IMR-90 (cell line): ENCODE data around the gene ZFHX3. TPM values are rescaled to one million over a fixed set of nuclear protein-coding genes. Genes with fewer than 3 reads are reported as not detected.

Experiments used
- ATAC-seq: fragments of 200-7000 bp; cut with Tn5 transposase; 2 replicates; pipeline ENCODE4 v1.9.1; 2020; ENCODE audit warnings: low read depth, mild to moderate bottlenecking, moderate library complexity
- BruUV-seq: library from RNA; stranded (reverse); fragments of 400-500 nt; replicated peaks from 2 replicates; lab custom pipeline; 2021; lab: Mats Ljungman, UMichigan
- CTCF ChIA-PET: fragments of 300-600 bp; formaldehyde crosslinking; extraction: SDS; loops from one replicate; lab custom pipeline; 2021; ENCODE audit warnings: antibody characterized with exemption; lab: Yijun Ruan, JAX
- POLR2A ChIA-PET: fragments of 300-600 bp; sonication (Branson Sonifier 250); formaldehyde crosslinking; loops from one replicate; lab custom pipeline; 2022; ENCODE audit warnings: antibody characterized with exemption; ENCODE audit not compliant: unreplicated experiment; lab: Charles Lee
- DNase-seq: peaks from one replicate; pipeline ENCODE4 v3.0.0; 2013
- H2AFZ ChIP-seq: replicated peaks from 2 replicates; pipeline ENCODE3; 2013; ENCODE audit warnings: low read length, mild to moderate bottlenecking; ENCODE audit not compliant: poor library complexity
- H2AK5ac ChIP-seq: 2 replicates; pipeline ENCODE4 v1.6.1; 2013; ENCODE audit warnings: low read depth, low read length, inconsistent platforms
- H2AK9ac ChIP-seq: replicated peaks from 2 replicates; pipeline ENCODE3; 2013; ENCODE audit warnings: mild to moderate bottlenecking, low read depth, low read length, moderate library complexity; ENCODE audit not compliant: poor library complexity
- H2BK120ac ChIP-seq: 2 replicates; pipeline ENCODE4 v1.6.1; 2013; ENCODE audit warnings: low read depth, low read length, inconsistent platforms
- H2BK15ac ChIP-seq: 3 replicates; pipeline ENCODE4 v1.6.1; 2013; ENCODE audit warnings: low read depth, low read length, inconsistent platforms
- H2BK20ac ChIP-seq: 2 replicates; pipeline ENCODE4 v1.6.1; 2013; ENCODE audit warnings: low read depth, mild to moderate bottlenecking, inconsistent platforms, low read length, moderate library complexity
- H2BK5ac ChIP-seq: 2 replicates; pipeline ENCODE4 v1.6.1; 2013; ENCODE audit warnings: mild to moderate bottlenecking, low read depth, low read length, inconsistent platforms; ENCODE audit not compliant: poor library complexity, severe bottlenecking
- H3K14ac ChIP-seq: replicated peaks from 2 replicates; pipeline ENCODE4 v1.6.1; 2013; ENCODE audit warnings: low read depth, low read length, inconsistent platforms
- H3K18ac ChIP-seq: 2 replicates; pipeline ENCODE4 v1.6.1; 2013; ENCODE audit warnings: low read depth, low read length, control low read depth
- H3K23ac ChIP-seq: 2 replicates; pipeline ENCODE4 v1.6.1; 2013; ENCODE audit warnings: low read depth, low read length, inconsistent platforms
- H3K27ac ChIP-seq: 2 replicates; pipeline ENCODE4 v1.5.1; 2013; ENCODE audit warnings: mild to moderate bottlenecking, control low read depth, low read length; ENCODE audit not compliant: insufficient read depth
- H3K27me3 ChIP-seq: 2 replicates; pipeline ENCODE4 v1.6.1; 2013; ENCODE audit warnings: low read length; ENCODE audit not compliant: control insufficient read depth, insufficient read depth
- H3K36me3 ChIP-seq: 2 replicates; pipeline ENCODE4 v1.6.1; 2013; ENCODE audit warnings: low read length, mixed read lengths; ENCODE audit not compliant: control insufficient read depth, insufficient read depth
- H3K4ac ChIP-seq: 2 replicates; pipeline ENCODE4 v1.6.1; 2013; ENCODE audit warnings: low read depth, low read length, inconsistent platforms
- H3K4me1 ChIP-seq: 2 replicates; pipeline ENCODE4 v1.6.1; 2013; ENCODE audit warnings: low read length, mixed read lengths; ENCODE audit not compliant: control insufficient read depth, insufficient read depth
- H3K4me2 ChIP-seq: 2 replicates; pipeline ENCODE4 v1.6.1; 2013; ENCODE audit warnings: low read depth, mild to moderate bottlenecking, control low read depth, low read length, moderate library complexity
- H3K4me3 ChIP-seq: 2 replicates; pipeline ENCODE4 v1.5.1; 2013; ENCODE audit warnings: low read depth, mild to moderate bottlenecking, control low read depth, low read length, moderate library complexity; ENCODE audit not compliant: insufficient read depth
- H3K56ac ChIP-seq: 2 replicates; pipeline ENCODE4 v1.6.1; 2013; ENCODE audit warnings: low read length, inconsistent platforms; ENCODE audit not compliant: insufficient read depth; ENCODE audit errors: extremely low read depth
- H3K79me1 ChIP-seq, 2 experiments: 2 replicates each; pipeline ENCODE4 v1.6.1; 2013; ENCODE audit warnings: low read length in 2 of 2, inconsistent platforms in 1 of 2, low read depth in 1 of 2
- H3K9ac ChIP-seq: 2 replicates; pipeline ENCODE4 v1.6.1; 2013; ENCODE audit warnings: low read depth, low read length, control low read depth
- H3K9me1 ChIP-seq: 2 replicates; pipeline ENCODE4 v1.6.1; 2013; ENCODE audit warnings: low read length, inconsistent platforms; ENCODE audit not compliant: insufficient read depth
- H3K9me3 ChIP-seq: 2 replicates; pipeline ENCODE4 v1.6.1; 2013; ENCODE audit warnings: low read length; ENCODE audit not compliant: control insufficient read depth, insufficient read depth
- H4K20me1 ChIP-seq: 2 replicates; pipeline ENCODE4 v1.6.1; 2013; ENCODE audit warnings: low read length, inconsistent platforms; ENCODE audit not compliant: insufficient read depth
- H4K5ac ChIP-seq: 2 replicates; pipeline ENCODE4 v1.6.1; 2013; ENCODE audit warnings: mild to moderate bottlenecking, low read depth, low read length, control low read depth
- H4K8ac ChIP-seq, 2 experiments: 2 replicates each; pipeline ENCODE4 v1.6.1; 2013; ENCODE audit warnings: low read depth in 2 of 2, low read length in 2 of 2, control low read depth in 1 of 2, inconsistent platforms in 1 of 2
- H4K91ac ChIP-seq: 2 replicates; pipeline ENCODE4 v1.6.1; 2013; ENCODE audit warnings: low read depth, low read length, inconsistent platforms; ENCODE audit not compliant: insufficient read depth
- BHLHE40 ChIP-seq: fragments of 150-350 bp; IDR thresholded peaks from 2 replicates; pipeline ENCODE4 v1.6.1; 2016; ENCODE audit warnings: mild to moderate bottlenecking, low read depth, low read length
- CEBPB ChIP-seq: IDR thresholded peaks from 2 replicates; pipeline ENCODE4 v1.6.1; 2012; ENCODE audit warnings: low read depth, low read length, improper control_type of control experiment
- CHD1 ChIP-seq: IDR thresholded peaks from 2 replicates; pipeline ENCODE4 v1.6.1; 2012; ENCODE audit warnings: low read depth, low read length, improper control_type of control experiment
- CTCF ChIP-seq: conservative IDR thresholded peaks from 2 replicates; pipeline ENCODE4 v1.5.1; 2012; ENCODE audit warnings: mild to moderate bottlenecking, low read depth, low read length, improper control_type of control experiment
- FOS ChIP-seq: fragments of 150-350 bp; IDR thresholded peaks from 2 replicates; pipeline ENCODE4 v1.6.1; 2016; ENCODE audit warnings: low read depth, low read length
- MAFK ChIP-seq: IDR thresholded peaks from 2 replicates; pipeline ENCODE4 v1.6.1; 2012; ENCODE audit warnings: low read depth, low read length, improper control_type of control experiment
- MAZ ChIP-seq: IDR thresholded peaks from 2 replicates; pipeline ENCODE4 v1.6.1; 2012; ENCODE audit warnings: low read depth, mild to moderate bottlenecking, low read length, improper control_type of control experiment, moderate library complexity, borderline replicate concordance
- MXI1 ChIP-seq: IDR thresholded peaks from 2 replicates; pipeline ENCODE4 v1.6.1; 2012; ENCODE audit warnings: low read depth, mild to moderate bottlenecking, low read length, moderate library complexity, borderline replicate concordance
- NFE2L2 ChIP-seq: fragments of 150-350 bp; IDR thresholded peaks from 2 replicates; pipeline ENCODE4 v1.6.1; 2016; ENCODE audit warnings: low read depth, mild to moderate bottlenecking, low read length
- POLR2A ChIP-seq: IDR thresholded peaks from 2 replicates; pipeline ENCODE4 v1.6.1; 2012; ENCODE audit warnings: mild to moderate bottlenecking, low read depth, low read length
- RAD21 ChIP-seq: IDR thresholded peaks from 2 replicates; pipeline ENCODE4 v1.6.1; 2012; ENCODE audit warnings: low read length, improper control_type of control experiment
- RCOR1 ChIP-seq: IDR thresholded peaks from 2 replicates; pipeline ENCODE4 v1.6.1; 2012; ENCODE audit warnings: mild to moderate bottlenecking, low read length, improper control_type of control experiment; ENCODE audit not compliant: insufficient replicate concordance
- RFX5 ChIP-seq: IDR thresholded peaks from 2 replicates; pipeline ENCODE4 v1.8.0; 2012; ENCODE audit warnings: low read depth, mild to moderate bottlenecking, low read length, moderate library complexity
- SMC3 ChIP-seq: fragments of 150-350 bp; IDR thresholded peaks from 2 replicates; pipeline ENCODE4 v1.6.1; 2016; ENCODE audit warnings: low read depth, mild to moderate bottlenecking, antibody characterized with exemption, low read length, moderate library complexity
- WGBS, 2 experiments: methylation state at CpG; one replicate each; pipeline versions ENCODE4 v1.1.5 to v1.1.7; 2013; ENCODE audit warnings: missing lambda C conversion rate in 2 of 2; ENCODE audit not compliant: insufficient read length in 1 of 2; ENCODE audit errors: extremely low coverage in 2 of 2; 5-methylcytosine and 5-hydroxymethylcytosine counted together
- dilution Hi-C: fragments of 300-500 bp; cut with HindIII; formaldehyde crosslinking; loops from one replicate; pipeline ENCODE4 v1.14.3; 2018; ENCODE audit warnings: low sequenced_read_pairs; ENCODE audit not compliant: unreplicated experiment
- in situ Hi-C: fragments of 300-500 bp; cut with MboI; formaldehyde crosslinking; loops from 3 replicates; pipeline ENCODE4 v1.14.3; 2019; ENCODE audit warnings: low sequenced_read_pairs, inconsistent platforms, mixed read lengths
- intact Hi-C: fragments of 100-400 bp; cut with micrococcal nuclease; formaldehyde crosslinking; loops from 2 replicates; pipeline ENCODE4 v1.10.0; 2022
- polyA plus RNA-seq, 3 experiments: library from polyadenylated mRNA; depleted of rRNA; stranded (reverse); fragments of >200 nt; gene quantifications; 2 replicates each; pipeline ENCODE4 v1.2.3, GENCODE V29; 2012; ENCODE audit warnings: low replicate concordance in 1 of 3
- total RNA-seq: library from RNA; depleted of rRNA; stranded (reverse); fragments of >200 nt; gene quantifications from 2 replicates; pipeline ENCODE4 v1.2.3, GENCODE V29; 2012
- TF ChIP-seq, protein P1 (sequence below): fragments of 150-350 bp; IDR thresholded peaks from 2 replicates; pipeline ENCODE4 v1.6.1; 2016; ENCODE audit warnings: low read depth, mild to moderate bottlenecking, low read length, moderate library complexity, borderline replicate concordance
- TF ChIP-seq, protein P2 (sequence below): fragments of 150-350 bp; IDR thresholded peaks from 2 replicates; pipeline ENCODE4 v1.6.1; 2017; ENCODE audit warnings: mild to moderate bottlenecking, antibody characterized with exemption, low read length, low read depth

ZFHX3 gene
- total and polyA plus RNA-seq, 2 of the 4 experiments (the other 2 are of a cell fraction) = 1.4 to 1.7 TPM

- H3K27me3 ChIP-seq = no peaks in the 10 kb centered on the region
- H4K8ac ChIP-seq = no peak overlapping the region
- no peak overlapping the region for H3K23ac ChIP-seq
- H3K18ac ChIP-seq = no peak overlapping the region
- ChIA-PET POLR2A (no interaction called here), CTCF (no interaction called here)
- no peak overlapping the region for H2BK20ac ChIP-seq
- H3K9me1 ChIP-seq = peaks cover 17% of the 10 kb centered on the region
- 0 out of 3 replicates have a peak overlapping the region, but pooled peaks have one; percentile 32 for H2BK15ac ChIP-seq
- no peak overlapping the region for H2BK5ac ChIP-seq
- no peak overlapping the region for H2AFZ ChIP-seq
- H3K4me3 ChIP-seq = no peak overlapping the region
- H3K9ac ChIP-seq = no peak overlapping the region
- intact Hi-C loops = no loop called here
- no peaks in the 10 kb centered on the region for H3K9me3 ChIP-seq
- no peak for ATAC-seq
- BruUV-seq = no TSS peak
- H3K27ac ChIP-seq = no peak overlapping the region
- H4K5ac ChIP-seq = no peak overlapping the region
- no peak overlapping the region for H2BK120ac ChIP-seq
- no peak for DNase-seq
- in situ Hi-C loops = no loop called here
- WGBS, 2 experiments = no CpG with 5 or more reads among the region's 6 CpGs
- H3K79me1 ChIP-seq = peaks cover 50 to 83% of the 10 kb centered on the region in 2 experiments
- no peak overlapping the region; the same call in 1 of the 2 replicates for H3K4ac ChIP-seq
- no peak overlapping the region for H3K56ac ChIP-seq
- dilution Hi-C loops = no loop called here
- no peak overlapping the region for H2AK5ac ChIP-seq
- no peak overlapping the region for H3K4me2 ChIP-seq
- no peak overlapping the region for H2AK9ac ChIP-seq
- H4K91ac ChIP-seq = no peak overlapping the region
- H3K4me1 ChIP-seq = peaks cover 19% of the 10 kb centered on the region
- H4K20me1 ChIP-seq = peaks cover 37% of the 10 kb centered on the region
- no peaks in the 10 kb centered on the region for H3K36me3 ChIP-seq
- H3K14ac ChIP-seq = peak overlapping the region; percentile 40; the same call in 1 of the 2 replicates
- TF ChIP-seq CTCF = no peak
- TF ChIP-seq, protein P1, sequence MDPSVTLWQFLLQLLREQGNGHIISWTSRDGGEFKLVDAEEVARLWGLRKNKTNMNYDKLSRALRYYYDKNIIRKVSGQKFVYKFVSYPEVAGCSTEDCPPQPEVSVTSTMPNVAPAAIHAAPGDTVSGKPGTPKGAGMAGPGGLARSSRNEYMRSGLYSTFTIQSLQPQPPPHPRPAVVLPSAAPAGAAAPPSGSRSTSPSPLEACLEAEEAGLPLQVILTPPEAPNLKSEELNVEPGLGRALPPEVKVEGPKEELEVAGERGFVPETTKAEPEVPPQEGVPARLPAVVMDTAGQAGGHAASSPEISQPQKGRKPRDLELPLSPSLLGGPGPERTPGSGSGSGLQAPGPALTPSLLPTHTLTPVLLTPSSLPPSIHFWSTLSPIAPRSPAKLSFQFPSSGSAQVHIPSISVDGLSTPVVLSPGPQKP = no peak
- no peak for TF ChIP-seq RFX5
- TF ChIP-seq NFE2L2 = no peak
- TF ChIP-seq BHLHE40 = no peak
- TF ChIP-seq SMC3 = no peak
- no peak for TF ChIP-seq MXI1
- no peak for TF ChIP-seq RAD21
- no peak for TF ChIP-seq CEBPB
- no peak for TF ChIP-seq MAFK
- no peak for TF ChIP-seq CHD1
- TF ChIP-seq MAZ = no peak
- no peak for TF ChIP-seq FOS
- no peak for TF ChIP-seq RCOR1
- TF ChIP-seq, protein P2, sequence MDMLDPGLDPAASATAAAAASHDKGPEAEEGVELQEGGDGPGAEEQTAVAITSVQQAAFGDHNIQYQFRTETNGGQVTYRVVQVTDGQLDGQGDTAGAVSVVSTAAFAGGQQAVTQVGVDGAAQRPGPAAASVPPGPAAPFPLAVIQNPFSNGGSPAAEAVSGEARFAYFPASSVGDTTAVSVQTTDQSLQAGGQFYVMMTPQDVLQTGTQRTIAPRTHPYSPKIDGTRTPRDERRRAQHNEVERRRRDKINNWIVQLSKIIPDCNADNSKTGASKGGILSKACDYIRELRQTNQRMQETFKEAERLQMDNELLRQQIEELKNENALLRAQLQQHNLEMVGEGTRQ = no peak
- no peak for TF ChIP-seq POLR2A
Observed at GRCh38 chr16:72992142-72992601, 55.8 kb downstream of the ZFHX3 start.
